HG03095 (cell line): ENCODE results near the gene IRX2.

Experiments used
- ATAC-seq: cut with Tn5 transposase; IDR thresholded peaks from one replicate; pipeline ENCODE4 v1.9.1; 2021; ENCODE audit warnings: moderate library complexity; ENCODE audit not compliant: unreplicated experiment

The IRX2 gene

GRCh38 chr5:2699231-2699630, 52.2 kb downstream of the IRX2 start:
- ATAC-seq = no peak

- ATAC-seq = no peak
Observed at GRCh38 chr5:2698581-2698980, 52.9 kb downstream of the IRX2 start.

- no peak for ATAC-seq
Observed at GRCh38 chr5:2697446-2698200, 53.9 kb downstream of the IRX2 start.

- ATAC-seq = no peak
Observed at GRCh38 chr5:2697041-2697440, 54.4 kb downstream of the IRX2 start.
